ENCODE measurements around the gene CTSZ.

Gene CTSZ

GRCh38 chr20:59031564-59032022 lies 24.5 kb upstream of the CTSZ start:
- TF ChIP-seq CTCF (IDR thresholded peaks at IDR 0.05; ENCODE audit: low read depth, low read length) = no peak
- no peaks in the 10 kb centered on the region for H3K27me3 ChIP-seq (ENCODE audit: low read depth, low read length)
- peak overlapping the region; percentile 80 for H3K4me3 ChIP-seq (ENCODE audit: low read length)
- peaks cover 41% of the 10 kb centered on the region for H3K4me1 ChIP-seq (ENCODE audit: low read length)
- H3K36me3 ChIP-seq (replicated peaks; ENCODE audit: low read depth, low read length) = peaks cover 69% of the 10 kb centered on the region
- peaks cover 65% of the 10 kb centered on the region for H3K79me2 ChIP-seq (ENCODE audit: low read length)
- H3K4me2 ChIP-seq (ENCODE audit: low read length) = peak overlapping the region; percentile 96
- no peak overlapping the region for H2AFZ ChIP-seq (ENCODE audit: low read depth, low read length)
- no peaks in the 10 kb centered on the region for H3K9me3 ChIP-seq (ENCODE audit: insufficient read depth, low read length)
- H4K20me1 ChIP-seq (ENCODE audit: insufficient read depth, low read length) = peaks cover 32% of the 10 kb centered on the region
- H3K9ac ChIP-seq (ENCODE audit: low read length) = peak overlapping the region; percentile 86
- H3K27ac ChIP-seq (ENCODE audit: low read length) = peak overlapping the region; percentile 67

- H3K27me3 ChIP-seq (ENCODE audit: low read depth, low read length) = no peaks in the 10 kb centered on the region
- H3K36me3 ChIP-seq (replicated peaks; ENCODE audit: low read depth, low read length) = peaks cover 69% of the 10 kb centered on the region
- H3K9ac ChIP-seq (ENCODE audit: low read length) = peak overlapping the region; percentile 86
- peak overlapping the region; percentile 67; the same call in 1 of the 2 replicates for H3K27ac ChIP-seq (ENCODE audit: low read length)
- H2AFZ ChIP-seq (ENCODE audit: low read depth, low read length) = no peak overlapping the region
- peaks cover 67% of the 10 kb centered on the region for H3K79me2 ChIP-seq (ENCODE audit: low read length)
- no peak for TF ChIP-seq EZH2phosphoT487 (IDR thresholded peaks at IDR 0.05; ENCODE audit: low read depth)
- no peak for TF ChIP-seq CTCF (IDR thresholded peaks at IDR 0.05; ENCODE audit: low read depth, low read length)
- H3K4me3 ChIP-seq (ENCODE audit: low read length) = peak overlapping the region; percentile 80
- H3K4me1 ChIP-seq (ENCODE audit: low read length) = peaks cover 41% of the 10 kb centered on the region
- H3K9me3 ChIP-seq (ENCODE audit: insufficient read depth, low read length) = no peaks in the 10 kb centered on the region
- H4K20me1 ChIP-seq (ENCODE audit: insufficient read depth, low read length) = peaks cover 37% of the 10 kb centered on the region
- peak overlapping the region; percentile 96 for H3K4me2 ChIP-seq (ENCODE audit: low read length)
Measured at GRCh38 chr20:59030911-59031563, 24.0 kb upstream of the CTSZ start.

GRCh38 chr20:59028812-59029211 lies 21.8 kb upstream of the CTSZ start:
- Histone ChIP-seq H3K27me3 (ENCODE audit: low read depth, low read length) (no peaks in the 10 kb centered on the region), H3K4me3 (ENCODE audit: low read length) (no peak overlapping the region), H3K9ac (ENCODE audit: low read length) (no peak overlapping the region), H4K20me1 (ENCODE audit: insufficient read depth, low read length) (peaks cover 56% of the 10 kb centered on the region), H3K9me3 (ENCODE audit: insufficient read depth, low read length) (no peaks in the 10 kb centered on the region), H3K27ac (ENCODE audit: low read length) (no peak overlapping the region), H3K4me1 (ENCODE audit: low read length) (peaks cover 41% of the 10 kb centered on the region), H3K4me2 (ENCODE audit: low read length) (0 out of 2 replicates have a peak overlapping the region, but pooled peaks have one; percentile 1), H3K79me2 (ENCODE audit: low read length) (peaks cover 84% of the 10 kb centered on the region), H2AFZ (ENCODE audit: low read depth, low read length) (no peak overlapping the region), H3K36me3 (replicated peaks; ENCODE audit: low read depth, low read length) (peaks cover 74% of the 10 kb centered on the region)
- TF ChIP-seq CTCF (IDR thresholded peaks at IDR 0.05; ENCODE audit: low read depth, low read length) (no peak), EZH2phosphoT487 (IDR thresholded peaks at IDR 0.05; ENCODE audit: low read depth) (no peak)

- Histone ChIP-seq H2AFZ (ENCODE audit: low read depth, low read length) (no peak overlapping the region), H3K36me3 (replicated peaks; ENCODE audit: low read depth, low read length) (peaks cover 81% of the 10 kb centered on the region), H3K4me2 (ENCODE audit: low read length) (no peak overlapping the region), H3K79me2 (ENCODE audit: low read length) (peaks cover 83% of the 10 kb centered on the region), H3K4me3 (ENCODE audit: low read length) (no peak overlapping the region), H3K27ac (ENCODE audit: low read length) (no peak overlapping the region), H3K9ac (ENCODE audit: low read length) (no peak overlapping the region), H3K9me3 (ENCODE audit: insufficient read depth, low read length) (no peaks in the 10 kb centered on the region), H3K4me1 (ENCODE audit: low read length) (peaks cover 32% of the 10 kb centered on the region), H3K27me3 (ENCODE audit: low read depth, low read length) (no peaks in the 10 kb centered on the region), H4K20me1 (ENCODE audit: insufficient read depth, low read length) (peaks cover 58% of the 10 kb centered on the region)
- TF ChIP-seq CTCF (IDR thresholded peaks at IDR 0.05; ENCODE audit: low read depth, low read length) (no peak), EZH2phosphoT487 (IDR thresholded peaks at IDR 0.05; ENCODE audit: low read depth) (no peak)
Measured at GRCh38 chr20:59027741-59028320, 20.8 kb upstream of the CTSZ start.

All from OCI-LY3 (cell line).